GM12873 (cell line): Measurements from ENCODE around the gene BRI3.

Experiments
- TF ChIP-seq, protein P1 (sequence below): IDR thresholded peaks from 2 replicates; pipeline ENCODE4 v1.5.1; 2012; ENCODE audit warnings: low read depth, mild to moderate bottlenecking, moderate library complexity, low read length, control low read depth; ENCODE audit not compliant: insufficient read depth; ENCODE audit errors: missing control alignments

Gene BRI3

DNA sequence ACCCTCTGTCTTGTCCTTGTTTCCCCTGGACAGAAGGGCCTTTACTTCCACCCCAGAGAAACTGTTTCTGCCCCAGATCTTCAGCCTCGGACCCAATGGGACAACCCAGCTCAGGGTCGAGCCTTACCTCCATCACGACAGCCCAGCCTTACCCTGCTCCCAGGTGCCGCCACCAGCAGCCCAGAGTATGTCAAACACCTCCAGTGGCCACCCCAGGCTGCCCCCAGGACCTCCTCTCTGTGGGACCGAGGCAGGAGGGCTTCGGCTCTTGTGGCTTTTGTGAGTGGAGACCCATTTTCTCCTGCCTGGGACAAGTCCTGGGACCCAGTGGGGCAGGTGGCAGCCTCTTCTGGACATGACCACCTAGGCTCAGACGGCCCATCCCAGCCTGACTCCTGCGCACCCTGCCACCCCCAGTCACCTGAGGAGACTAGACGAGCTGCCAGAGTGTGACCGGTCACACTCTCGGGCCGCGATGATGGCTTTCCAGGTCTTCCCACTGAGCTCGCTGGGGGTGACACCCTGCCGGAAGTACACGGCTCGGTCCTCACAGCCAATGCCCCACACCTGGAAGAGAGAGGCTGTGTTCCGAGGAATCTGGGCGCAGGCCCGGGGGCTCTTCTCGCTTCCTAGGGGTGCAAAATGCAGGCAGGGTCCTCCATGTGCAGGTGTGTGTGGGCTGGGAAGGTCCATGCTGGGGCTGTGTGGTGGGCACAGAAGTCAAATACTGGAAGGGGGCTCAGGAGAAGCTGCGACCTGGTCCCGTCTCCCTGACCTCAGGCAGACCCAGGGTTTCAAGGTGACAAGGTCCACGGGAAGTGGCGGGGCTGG lies 44.9 kb upstream of the BRI3 start:
- TF ChIP-seq, protein P1, sequence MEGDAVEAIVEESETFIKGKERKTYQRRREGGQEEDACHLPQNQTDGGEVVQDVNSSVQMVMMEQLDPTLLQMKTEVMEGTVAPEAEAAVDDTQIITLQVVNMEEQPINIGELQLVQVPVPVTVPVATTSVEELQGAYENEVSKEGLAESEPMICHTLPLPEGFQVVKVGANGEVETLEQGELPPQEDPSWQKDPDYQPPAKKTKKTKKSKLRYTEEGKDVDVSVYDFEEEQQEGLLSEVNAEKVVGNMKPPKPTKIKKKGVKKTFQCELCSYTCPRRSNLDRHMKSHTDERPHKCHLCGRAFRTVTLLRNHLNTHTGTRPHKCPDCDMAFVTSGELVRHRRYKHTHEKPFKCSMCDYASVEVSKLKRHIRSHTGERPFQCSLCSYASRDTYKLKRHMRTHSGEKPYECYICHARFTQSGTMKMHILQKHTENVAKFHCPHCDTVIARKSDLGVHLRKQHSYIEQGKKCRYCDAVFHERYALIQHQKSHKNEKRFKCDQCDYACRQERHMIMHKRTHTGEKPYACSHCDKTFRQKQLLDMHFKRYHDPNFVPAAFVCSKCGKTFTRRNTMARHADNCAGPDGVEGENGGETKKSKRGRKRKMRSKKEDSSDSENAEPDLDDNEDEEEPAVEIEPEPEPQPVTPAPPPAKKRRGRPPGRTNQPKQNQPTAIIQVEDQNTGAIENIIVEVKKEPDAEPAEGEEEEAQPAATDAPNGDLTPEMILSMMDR, result no peak

DNA sequence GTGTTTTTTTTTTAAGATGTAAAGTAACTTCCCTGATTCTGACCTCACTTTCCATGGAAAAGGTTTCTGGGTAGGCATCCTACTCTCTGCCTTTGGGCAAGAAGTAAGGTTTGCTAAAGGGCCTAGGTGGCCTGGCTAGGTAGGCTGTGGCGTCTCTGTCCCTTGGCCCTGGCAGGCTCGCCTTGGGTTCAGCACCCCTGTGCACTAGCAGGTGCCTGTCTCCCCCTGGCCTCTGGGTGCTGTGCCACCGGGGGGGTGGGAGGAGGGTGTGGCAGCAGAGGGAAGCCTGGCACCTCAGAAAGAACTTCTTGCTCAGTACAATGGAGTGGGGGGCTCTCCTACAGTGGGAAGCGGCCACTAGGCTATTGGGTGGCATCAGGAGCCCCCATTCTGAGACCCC lies 43.4 kb upstream of the BRI3 start:
- TF ChIP-seq, protein P1, result no peak

DNA sequence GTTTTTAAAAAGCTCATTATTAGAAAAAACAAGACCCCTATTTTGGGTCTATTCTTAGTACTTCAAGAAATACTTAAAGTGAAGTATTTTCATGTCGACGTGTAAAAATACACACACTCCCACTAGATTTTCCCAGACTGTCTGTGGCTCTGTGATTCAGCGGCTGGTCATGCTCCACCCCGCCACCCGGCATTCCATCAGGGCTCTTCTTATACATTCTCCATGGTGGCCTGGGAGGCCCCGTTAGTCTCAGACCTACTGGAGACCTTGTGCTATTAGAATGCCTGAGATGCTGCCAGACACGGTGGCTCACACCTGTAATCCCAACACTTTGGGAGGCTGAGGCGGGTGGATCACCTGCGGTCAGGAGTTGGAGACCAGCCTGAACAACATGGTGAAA lies 42.5 kb upstream of the BRI3 start:
- TF ChIP-seq, protein P1, result no peak

DNA sequence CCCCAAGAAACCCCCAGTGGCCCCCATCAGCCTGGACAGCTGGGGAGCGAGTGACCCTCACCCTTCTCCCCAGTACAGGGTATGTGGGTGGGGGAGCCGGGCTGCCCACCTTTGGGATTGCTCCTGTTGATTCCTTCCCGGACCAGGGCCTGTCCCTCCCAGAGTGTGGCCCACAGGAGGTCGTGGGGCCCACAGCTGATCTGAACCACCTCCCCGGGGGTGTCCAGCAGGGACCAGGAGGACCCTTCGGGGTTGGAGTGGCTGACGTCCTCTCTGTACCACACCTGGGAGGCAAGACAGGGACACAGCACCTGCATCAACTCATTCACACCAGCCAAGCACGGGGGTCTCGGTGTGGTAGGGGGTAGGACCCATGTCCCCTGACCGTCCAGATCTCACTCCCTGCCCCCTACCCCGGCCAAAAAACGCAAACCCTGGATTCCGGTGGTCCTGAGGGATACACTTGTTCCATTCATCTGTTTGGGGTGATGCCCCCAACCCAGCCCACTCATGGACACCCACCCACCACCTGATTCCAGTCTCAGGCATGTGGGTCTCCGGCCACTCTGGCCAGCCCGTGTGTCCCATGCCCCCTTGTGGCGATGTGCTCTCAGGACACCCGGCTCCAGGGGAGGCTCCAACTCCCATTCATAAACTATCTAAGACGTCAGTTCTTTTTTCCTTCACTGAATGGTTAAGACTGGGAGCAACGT lies 40.4 kb upstream of the BRI3 start:
- TF ChIP-seq, protein P1, result peak; percentile 83

DNA sequence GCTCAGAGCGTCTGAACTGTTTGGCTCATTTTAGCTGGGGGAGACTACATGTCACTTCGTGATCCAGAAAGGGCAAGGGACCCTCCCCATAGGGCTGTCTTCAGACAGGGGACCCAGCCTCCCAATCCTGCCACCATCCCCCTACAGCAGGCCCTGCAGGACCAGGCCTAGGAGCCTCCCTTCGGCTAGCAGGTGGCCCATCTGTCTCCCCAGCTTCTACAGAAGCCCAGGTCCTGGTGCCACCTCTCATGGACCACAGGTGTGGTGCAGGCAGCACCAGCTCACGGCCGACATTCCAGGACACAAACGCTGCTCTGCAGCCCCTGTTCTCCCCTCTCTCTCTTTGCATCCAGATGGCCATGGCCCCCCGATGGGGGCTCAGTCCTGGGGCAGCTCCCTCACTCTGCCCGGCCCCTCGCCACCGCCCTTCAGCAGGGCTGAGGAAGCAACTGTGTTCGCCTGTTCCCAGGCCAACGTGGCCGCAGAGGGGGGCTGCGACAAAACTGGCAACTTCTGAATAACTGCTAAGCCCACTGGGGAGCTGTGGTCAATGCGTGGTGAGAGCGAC lies 39.7 kb upstream of the BRI3 start:
- TF ChIP-seq, protein P1, result no peak

DNA sequence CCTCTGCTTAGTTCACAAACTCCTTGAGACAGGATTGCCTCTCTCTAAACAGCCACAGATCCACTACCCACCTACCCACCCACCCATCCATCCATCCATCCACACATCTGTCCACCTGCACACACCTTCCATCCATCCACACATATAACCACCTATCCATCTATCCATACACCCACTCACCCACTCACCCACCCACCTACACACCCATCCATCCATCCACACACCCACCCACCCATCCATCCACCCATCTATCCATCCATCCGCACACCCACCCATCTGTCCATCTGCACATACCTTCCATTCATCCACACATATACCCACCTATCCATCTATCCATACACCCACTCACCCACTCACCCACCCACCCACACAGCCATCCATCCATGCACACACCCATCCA lies 39.1 kb upstream of the BRI3 start:
- TF ChIP-seq, protein P1, result no peak

DNA sequence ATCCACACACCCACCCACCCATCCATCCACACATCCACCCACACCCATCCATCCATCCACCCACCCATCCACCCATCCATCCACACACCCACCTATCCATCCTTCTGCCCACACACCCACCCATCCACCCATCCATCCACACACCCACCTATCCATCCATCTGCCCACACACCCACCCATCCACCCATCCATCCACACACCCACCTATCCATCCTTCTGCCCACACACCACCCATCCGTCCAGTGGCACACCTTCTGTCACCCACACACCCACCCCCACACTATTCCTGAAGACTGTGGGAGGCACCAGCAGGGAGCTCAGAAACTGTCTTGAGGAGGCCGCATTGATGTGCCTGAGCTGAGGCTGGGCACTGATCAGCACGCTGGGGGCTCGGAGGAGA lies 38.6 kb upstream of the BRI3 start:
- TF ChIP-seq, protein P1, result no peak
